Loucy (cell line): ENCODE results near the gene FAM83F.
A peak's percentile ranks its signal among the peaks of the same experiment; 100 is the strongest.

Experiments
- H2AFZ ChIP-seq: fragments of 200-600 bp; sonication (generic); 2 replicates; pipeline ENCODE4 v1.6.0; 2016; ENCODE audit warnings: antibody characterized with exemption, mild to moderate bottlenecking, low read length, moderate library complexity
- H3F3A ChIP-seq: fragments of 200-600 bp; 2 replicates; pipeline ENCODE4 v1.6.0; 2016; ENCODE audit warnings: antibody characterized with exemption, low read depth, mild to moderate bottlenecking
- H3K27me3 ChIP-seq: fragments of 200-600 bp; sonication (generic); 2 replicates; pipeline ENCODE4 v1.6.1; 2014; ENCODE audit warnings: low read length, mild to moderate bottlenecking; ENCODE audit not compliant: insufficient read depth, poor library complexity, severe bottlenecking
- H3K36me3 ChIP-seq: fragments of 200-600 bp; sonication (generic); 2 replicates; pipeline ENCODE4 v1.6.1; 2016; ENCODE audit warnings: low read length; ENCODE audit not compliant: insufficient read depth
- H3K4me1 ChIP-seq: fragments of 200-600 bp; sonication (generic); 2 replicates; pipeline ENCODE4 v1.5.1; 2014; ENCODE audit warnings: low read length, mild to moderate bottlenecking; ENCODE audit not compliant: insufficient read depth, poor library complexity, severe bottlenecking
- H3K4me2 ChIP-seq: fragments of 200-600 bp; sonication (generic); 2 replicates; pipeline ENCODE4 v1.6.0; 2014; ENCODE audit warnings: antibody characterized with exemption, low read length, low read depth, mild to moderate bottlenecking; ENCODE audit not compliant: poor library complexity, severe bottlenecking
- H3K4me3 ChIP-seq: fragments of 200-600 bp; sonication (generic); 2 replicates; pipeline ENCODE4 v1.5.1; 2014; ENCODE audit warnings: low read length, mild to moderate bottlenecking, mixed read lengths; ENCODE audit not compliant: poor library complexity, severe bottlenecking
- H3K79me2 ChIP-seq: fragments of 200-600 bp; sonication (generic); 2 replicates; pipeline ENCODE4 v1.6.1; 2014; ENCODE audit warnings: low read length; ENCODE audit not compliant: insufficient read depth
- H3K9ac ChIP-seq: fragments of 200-600 bp; sonication (generic); 2 replicates; pipeline ENCODE4 v1.6.0; 2014; ENCODE audit warnings: mild to moderate bottlenecking, low read depth, low read length, moderate library complexity; ENCODE audit not compliant: poor library complexity, severe bottlenecking
- H3K9me2 ChIP-seq: fragments of 200-600 bp; sonication (generic); replicated peaks from 2 replicates; pipeline ENCODE4 v1.6.1; 2016; ENCODE audit warnings: low read depth, low read length, mixed read lengths
- H3K9me3 ChIP-seq: fragments of 200-600 bp; sonication (generic); 2 replicates; pipeline ENCODE4 v1.6.1; 2014; ENCODE audit warnings: mild to moderate bottlenecking, antibody characterized with exemption, low read length, low read depth; ENCODE audit not compliant: insufficient read depth
- H4K20me1 ChIP-seq: fragments of 200-600 bp; sonication (generic); 2 replicates; pipeline ENCODE4 v1.6.0; 2014; ENCODE audit warnings: antibody characterized with exemption, low read length, mild to moderate bottlenecking; ENCODE audit not compliant: insufficient read depth, poor library complexity, severe bottlenecking
- CTCF ChIP-seq: fragments of 200-600 bp; sonication (generic); conservative IDR thresholded peaks from 2 replicates; pipeline ENCODE4 v1.5.1; 2014; ENCODE audit warnings: mild to moderate bottlenecking, antibody characterized with exemption, low read length
- EZH2phosphoT487 ChIP-seq: fragments of 200-600 bp; IDR thresholded peaks from 2 replicates; pipeline ENCODE4 v1.6.1; 2018; ENCODE audit warnings: antibody characterized with exemption, mild to moderate bottlenecking, moderate library complexity, borderline replicate concordance

FAM83F gene

GRCh38 chr22:40046126-40046525, 51.4 kb downstream of the FAM83F start:
- H3K9me3 ChIP-seq: no peaks in the 10 kb centered on the region
- H3K36me3 ChIP-seq: no peaks in the 10 kb centered on the region
- H2AFZ ChIP-seq: no peak overlapping the region
- H3K27me3 ChIP-seq: no peaks in the 10 kb centered on the region
- peaks cover 5% of the 10 kb centered on the region; the same call in 1 of the 2 replicates for H3F3A ChIP-seq
- H3K9me2 ChIP-seq: no peaks in the 10 kb centered on the region
- H3K4me3 ChIP-seq: peak overlapping the region; percentile 77
- peaks cover 70% of the 10 kb centered on the region for H3K79me2 ChIP-seq
- TF ChIP-seq EZH2phosphoT487 (no peak), CTCF (no peak)
- peak overlapping the region; percentile 89 for H3K9ac ChIP-seq
- H4K20me1 ChIP-seq: peaks cover 26% of the 10 kb centered on the region
- peak overlapping the region; percentile 79 for H3K4me2 ChIP-seq
- H3K4me1 ChIP-seq: peaks cover 50% of the 10 kb centered on the region

- H3F3A ChIP-seq: peaks cover 11% of the 10 kb centered on the region
- no peak overlapping the region for H3K4me3 ChIP-seq
- peak overlapping the region; percentile 74 for H3K4me2 ChIP-seq
These were observed 55.5 kb downstream of the FAM83F start for GRCh38 chr22:40050258-40050657.

GRCh38 chr22:40051322-40051721, 56.6 kb downstream of the FAM83F start:
- no peak overlapping the region for H3K9ac ChIP-seq
- no peaks in the 10 kb centered on the region for H3K9me2 ChIP-seq
- peaks cover 21% of the 10 kb centered on the region for H3F3A ChIP-seq
- peaks cover 70% of the 10 kb centered on the region for H3K4me1 ChIP-seq
- TF ChIP-seq EZH2phosphoT487: no peak
- no peak for TF ChIP-seq CTCF
- no peaks in the 10 kb centered on the region for H3K9me3 ChIP-seq
- peak overlapping the region; percentile 50 for H3K4me3 ChIP-seq
- no peaks in the 10 kb centered on the region for H3K36me3 ChIP-seq
- H3K4me2 ChIP-seq: peak overlapping the region; percentile 74
- H3K79me2 ChIP-seq: peaks cover 93% of the 10 kb centered on the region
- H2AFZ ChIP-seq: no peak overlapping the region
- H3K27me3 ChIP-seq: no peaks in the 10 kb centered on the region
- H4K20me1 ChIP-seq: peaks cover 52% of the 10 kb centered on the region

More at GRCh38 chr22:40050258-40050657, 55.5 kb downstream of the FAM83F start:
- Histone ChIP-seq H3K36me3 (no peaks in the 10 kb centered on the region), H4K20me1 (peaks cover 57% of the 10 kb centered on the region), H3K9me3 (no peaks in the 10 kb centered on the region), H3K9ac (no peak overlapping the region), H2AFZ (no peak overlapping the region), H3K79me2 (peaks cover 97% of the 10 kb centered on the region), H3K27me3 (no peaks in the 10 kb centered on the region), H3K9me2 (no peaks in the 10 kb centered on the region), H3K4me1 (peaks cover 66% of the 10 kb centered on the region)
- no peak for TF ChIP-seq EZH2phosphoT487
- no peak for TF ChIP-seq CTCF
